HCT116 (cell line): ENCODE measurements around the gene SVIL. TPM values are rescaled to one million over a fixed set of nuclear protein-coding genes. Genes with fewer than 3 reads are reported as not detected.

Source experiments
- ATAC-seq: fragments of 200-7000 bp; cut with Tn5 transposase; 2 replicates; pipeline ENCODE4 v1.9.1; 2020; ENCODE audit warnings: mild to moderate bottlenecking, moderate library complexity
- BruUV-seq: library from RNA; stranded (reverse); fragments of 400-500 nt; replicated peaks from 2 replicates; lab custom pipeline; 2021; lab: Mats Ljungman, UMichigan
- CTCF ChIA-PET: fragments of 300-600 bp; sonication (Branson Sonifier 250); formaldehyde crosslinking; loops from one replicate; lab custom pipeline; 2021; ENCODE audit warnings: antibody characterized with exemption; lab: Charles Lee
- POLR2A ChIA-PET: fragments of 300-600, 350-600 bp; sonication (Branson Sonifier 250); formaldehyde crosslinking; loops from one replicate; lab custom pipeline; 2021; ENCODE audit warnings: antibody characterized with exemption; lab: Charles Lee
- RAD21 ChIA-PET, 2 experiments: fragments of 300-600 bp; sonication (Branson Sonifier 250); formaldehyde crosslinking; loops; one replicate each; lab custom pipeline; 2023; ENCODE audit warnings: low total read pairs in 2 of 2; ENCODE audit not compliant: uncharacterized antibody in 2 of 2, unreplicated experiment in 2 of 2, low non-redundant PET in 1 of 2; lab: Charles Lee
- DNase-seq: peaks from one replicate; pipeline ENCODE4 v3.0.0-alpha.2; 2010; ENCODE audit warnings: low read depth, low spot score
- H2AFZ ChIP-seq: fragments of 200-600 bp; shearing (Covaris generic), sonication (generic); 2 replicates; pipeline ENCODE4 v1.6.1; 2017; ENCODE audit warnings: low read depth, mixed run types, mixed read lengths, antibody characterized with exemption, low read length; ENCODE audit not compliant: poor library complexity, severe bottlenecking
- H3K27ac ChIP-seq: 2 replicates; pipeline ENCODE4 v1.5.1; 2012; ENCODE audit warnings: low read depth, low read length
- H3K27me3 ChIP-seq: fragments of 200-600 bp; sonication (generic); 2 replicates; pipeline ENCODE4 v1.6.1; 2016; ENCODE audit warnings: mixed run types, low read length, mixed read lengths; ENCODE audit not compliant: insufficient read depth
- H3K36me3 ChIP-seq, 2 experiments: fragments of 200-500 bp in 1 of 2; fragments of 200-600 bp in 1 of 2; sonication (Bioruptor generic) in 1 of 2; sonication (generic) in 1 of 2; 2 replicates each; pipeline versions ENCODE4 v1.5.1 to v1.6.1; 2014 to 2016; ENCODE audit warnings: low read length in 2 of 2, inconsistent platforms in 1 of 2, mixed read lengths in 1 of 2, mixed run types in 1 of 2; ENCODE audit not compliant: insufficient read depth in 2 of 2, control insufficient read depth in 1 of 2
- H3K4me1 ChIP-seq, 2 experiments: fragments of 200-600 bp in 1 of 2; sonication (generic) in 1 of 2; 2 replicates each; pipeline versions ENCODE4 v1.5.1 to v1.6.1; 2012 to 2017; ENCODE audit warnings: low read length in 2 of 2, inconsistent platforms in 1 of 2, mild to moderate bottlenecking in 1 of 2, mixed read lengths in 1 of 2, mixed run types in 1 of 2, moderate library complexity in 1 of 2; ENCODE audit not compliant: insufficient read depth in 2 of 2, control insufficient read depth in 1 of 2
- H3K4me2 ChIP-seq: fragments of 200-600 bp; sonication (generic); 2 replicates; pipeline ENCODE4 v1.6.1; 2017; ENCODE audit warnings: mixed run types, low read length, mixed read lengths
- H3K4me3 ChIP-seq, 2 experiments: fragments of 200-600 bp in 1 of 2; sonication (generic) in 1 of 2; replicated peaks in 1 of 2; 2 replicates each; pipeline ENCODE4 v1.5.1; 2011 to 2016; ENCODE audit warnings: low read length in 2 of 2, control low read depth in 1 of 2, low read depth in 1 of 2, mild to moderate bottlenecking in 1 of 2, mixed read lengths in 1 of 2, mixed run types in 1 of 2
- H3K79me2 ChIP-seq: fragments of 200-600 bp; sonication (generic); 2 replicates; pipeline ENCODE4 v1.6.1; 2017; ENCODE audit warnings: mild to moderate bottlenecking, mixed run types, low read length, moderate library complexity, mixed read lengths; ENCODE audit not compliant: insufficient read depth
- H3K9ac ChIP-seq: fragments of 200-600 bp; sonication (generic); 2 replicates; pipeline ENCODE4 v1.6.1; 2016; ENCODE audit warnings: low read length, mixed read lengths
- H3K9me2 ChIP-seq: fragments of 200-600 bp; sonication (generic), shearing (Covaris generic); 2 replicates; pipeline ENCODE4 v1.6.1; 2017; ENCODE audit warnings: mixed run types, mild to moderate bottlenecking, moderate library complexity; ENCODE audit not compliant: insufficient read depth
- H3K9me3 ChIP-seq, 2 experiments: fragments of 200-500 bp in 1 of 2; fragments of 200-600 bp in 1 of 2; sonication (Bioruptor generic) in 1 of 2; sonication (generic) in 1 of 2; 2 replicates each; pipeline ENCODE4 v1.6.1; 2014 to 2017; ENCODE audit warnings: low read length in 2 of 2, mixed read lengths in 2 of 2, inconsistent platforms in 1 of 2, low read depth in 1 of 2, mild to moderate bottlenecking in 1 of 2, mixed run types in 1 of 2, moderate library complexity in 1 of 2; ENCODE audit not compliant: control insufficient read depth in 1 of 2, insufficient read depth in 1 of 2
- H4K20me1 ChIP-seq: fragments of 200-600 bp; sonication (generic), shearing (Covaris generic); 2 replicates; pipeline ENCODE4 v1.6.1; 2017; ENCODE audit warnings: mixed run types, mild to moderate bottlenecking, moderate library complexity; ENCODE audit not compliant: insufficient read depth
- CEBPB ChIP-seq: IDR thresholded peaks from 2 replicates; pipeline ENCODE4 v1.6.1; 2012; ENCODE audit warnings: low read depth
- ELF1 ChIP-seq: IDR thresholded peaks from 2 replicates; pipeline ENCODE4 v1.6.1; 2012; ENCODE audit warnings: low read depth, borderline replicate concordance
- JUND ChIP-seq: IDR thresholded peaks from 2 replicates; pipeline ENCODE4 v1.6.1; 2012
- RAD21 ChIP-seq: IDR thresholded peaks from 2 replicates; pipeline ENCODE4 v1.6.1; 2012; ENCODE audit warnings: low read depth, mild to moderate bottlenecking
- REST ChIP-seq: IDR thresholded peaks from 2 replicates; pipeline ENCODE4 v1.6.1; 2012; ENCODE audit warnings: low read depth
- SIN3A ChIP-seq: IDR thresholded peaks from 2 replicates; pipeline ENCODE4 v1.6.1; 2012; ENCODE audit warnings: low read depth
- SP1 ChIP-seq: IDR thresholded peaks from 2 replicates; pipeline ENCODE4 v1.6.1; 2012; ENCODE audit warnings: low read depth
- SRF ChIP-seq: IDR thresholded peaks from 2 replicates; pipeline ENCODE4 v1.6.1; 2012; ENCODE audit warnings: low read depth
- intact Hi-C: fragments of 100-400 bp; cut with micrococcal nuclease; formaldehyde crosslinking; loops from 2 replicates; pipeline ENCODE4 v1.10.0; 2022
- total RNA-seq: library from RNA; stranded (reverse); gene quantifications from one replicate; pipeline ENCODE4 v1.2.1, GENCODE V29; 2021; ENCODE audit not compliant: unreplicated experiment
- TF ChIP-seq, protein P1 (sequence below): IDR thresholded peaks from 2 replicates; pipeline ENCODE4 v1.6.1; 2011; ENCODE audit warnings: mild to moderate bottlenecking, low read length, moderate library complexity; ENCODE audit not compliant: insufficient replicate concordance; ENCODE audit errors: extremely low read depth
- TF ChIP-seq, protein P2 (sequence below): IDR thresholded peaks from 2 replicates; pipeline ENCODE4 v1.6.1; 2012

The SVIL gene
- total RNA-seq, 1 experiment from 2014 or later, result 27.0 TPM

GRCh38 chr10:29680091-29680490 is 45.3 kb upstream of the SVIL start (continued):
- TF ChIP-seq, protein P1, sequence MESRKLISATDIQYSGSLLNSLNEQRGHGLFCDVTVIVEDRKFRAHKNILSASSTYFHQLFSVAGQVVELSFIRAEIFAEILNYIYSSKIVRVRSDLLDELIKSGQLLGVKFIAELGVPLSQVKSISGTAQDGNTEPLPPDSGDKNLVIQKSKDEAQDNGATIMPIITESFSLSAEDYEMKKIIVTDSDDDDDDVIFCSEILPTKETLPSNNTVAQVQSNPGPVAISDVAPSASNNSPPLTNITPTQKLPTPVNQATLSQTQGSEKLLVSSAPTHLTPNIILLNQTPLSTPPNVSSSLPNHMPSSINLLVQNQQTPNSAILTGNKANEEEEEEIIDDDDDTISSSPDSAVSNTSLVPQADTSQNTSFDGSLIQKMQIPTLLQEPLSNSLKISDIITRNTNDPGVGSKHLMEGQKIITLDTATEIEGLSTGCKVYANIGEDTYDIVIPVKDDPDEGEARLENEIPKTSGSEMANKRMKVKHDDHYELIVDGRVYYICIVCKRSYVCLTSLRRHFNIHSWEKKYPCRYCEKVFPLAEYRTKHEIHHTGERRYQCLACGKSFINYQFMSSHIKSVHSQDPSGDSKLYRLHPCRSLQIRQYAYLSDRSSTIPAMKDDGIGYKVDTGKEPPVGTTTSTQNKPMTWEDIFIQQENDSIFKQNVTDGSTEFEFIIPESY, result no peak
- TF ChIP-seq SRF (no peak), RAD21 (no peak), SP1 (no peak), CEBPB (no peak), SIN3A (no peak)

GRCh38 chr10:29676732-29677131 is 42.0 kb upstream of the SVIL start:
- H3K4me1 ChIP-seq, result no peaks in the 10 kb centered on the region
- BruUV-seq, result no TSS peak
- no peak overlapping the region for H2AFZ ChIP-seq
- no peak for ATAC-seq
- no peak overlapping the region for H3K27ac ChIP-seq
- POLR2A ChIA-PET, result no interaction called here
- peaks cover 0 to 19% of the 10 kb centered on the region in 2 experiments; a peak in 1 of 4 replicates for H3K36me3 ChIP-seq
- no peaks in the 10 kb centered on the region for H3K9me2 ChIP-seq
- intact Hi-C loops, result no loop called here
- no peak for DNase-seq
- H3K9me3 ChIP-seq, result peaks cover 10 to 27% of the 10 kb centered on the region in 2 experiments; a peak in 2 of 4 replicates
- no peaks in the 10 kb centered on the region; the same call in 1 of the 2 replicates for H3K79me2 ChIP-seq
- CTCF ChIA-PET, result no interaction called here
- H3K4me3 ChIP-seq, result no peak overlapping the region
- TF ChIP-seq REST (no peak), ELF1 (no peak), JUND (no peak)
- TF ChIP-seq, protein P2, sequence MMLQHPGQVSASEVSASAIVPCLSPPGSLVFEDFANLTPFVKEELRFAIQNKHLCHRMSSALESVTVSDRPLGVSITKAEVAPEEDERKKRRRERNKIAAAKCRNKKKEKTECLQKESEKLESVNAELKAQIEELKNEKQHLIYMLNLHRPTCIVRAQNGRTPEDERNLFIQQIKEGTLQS, result no peak
- no peaks in the 10 kb centered on the region for H3K27me3 ChIP-seq
- RAD21 ChIA-PET, result no interaction called here
- H4K20me1 ChIP-seq, result no peaks in the 10 kb centered on the region
- no peak overlapping the region for H3K4me2 ChIP-seq
- no peak overlapping the region for H3K9ac ChIP-seq
